ENCODE data around the gene KCNAB1. TPM values are rescaled to one million over a fixed set of nuclear protein-coding genes. Genes with fewer than 3 reads are reported as not detected.

Gene KCNAB1
- total RNA-seq, 1 experiment from 2014 or later, result 1.4 TPM

DNA sequence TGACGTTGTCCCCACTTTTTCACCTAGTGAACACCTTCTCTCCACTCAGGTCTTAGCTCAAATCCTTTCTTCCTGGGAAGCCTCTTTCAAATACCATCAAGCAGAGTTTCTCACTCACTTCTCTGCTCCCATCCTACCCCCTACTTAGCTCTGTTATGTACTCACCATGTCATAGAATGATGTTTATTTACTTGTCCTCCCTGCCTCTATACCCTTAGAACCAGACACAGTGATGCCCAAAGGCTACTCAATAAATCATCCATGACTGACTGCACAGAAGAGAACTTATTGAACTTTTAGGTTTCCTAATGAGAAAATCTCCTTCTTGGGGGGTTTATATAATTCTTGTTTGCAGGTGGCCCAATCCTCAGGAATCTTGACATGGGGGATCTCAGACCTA, 280.4 kb downstream of the KCNAB1 start:
- H2AFZ ChIP-seq, result no peak overlapping the region
- intact Hi-C loops (cut with micrococcal nuclease; ENCODE audit: unreplicated experiment), result no loop called here
- ChIA-PET POLR2A (ENCODE audit: unreplicated experiment) (interaction anchor here (0.6 kb wide), 1 partner anchor 773 kb away, joined by 3 read pairs; no protein-coding TSS in a partner anchor), CTCF (no interaction called here)
- TF ChIP-seq, protein P1, sequence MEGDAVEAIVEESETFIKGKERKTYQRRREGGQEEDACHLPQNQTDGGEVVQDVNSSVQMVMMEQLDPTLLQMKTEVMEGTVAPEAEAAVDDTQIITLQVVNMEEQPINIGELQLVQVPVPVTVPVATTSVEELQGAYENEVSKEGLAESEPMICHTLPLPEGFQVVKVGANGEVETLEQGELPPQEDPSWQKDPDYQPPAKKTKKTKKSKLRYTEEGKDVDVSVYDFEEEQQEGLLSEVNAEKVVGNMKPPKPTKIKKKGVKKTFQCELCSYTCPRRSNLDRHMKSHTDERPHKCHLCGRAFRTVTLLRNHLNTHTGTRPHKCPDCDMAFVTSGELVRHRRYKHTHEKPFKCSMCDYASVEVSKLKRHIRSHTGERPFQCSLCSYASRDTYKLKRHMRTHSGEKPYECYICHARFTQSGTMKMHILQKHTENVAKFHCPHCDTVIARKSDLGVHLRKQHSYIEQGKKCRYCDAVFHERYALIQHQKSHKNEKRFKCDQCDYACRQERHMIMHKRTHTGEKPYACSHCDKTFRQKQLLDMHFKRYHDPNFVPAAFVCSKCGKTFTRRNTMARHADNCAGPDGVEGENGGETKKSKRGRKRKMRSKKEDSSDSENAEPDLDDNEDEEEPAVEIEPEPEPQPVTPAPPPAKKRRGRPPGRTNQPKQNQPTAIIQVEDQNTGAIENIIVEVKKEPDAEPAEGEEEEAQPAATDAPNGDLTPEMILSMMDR (conservative IDR thresholded peaks at IDR 0.05), result no peak
- TF ChIP-seq EZH2 (IDR thresholded peaks at IDR 0.05; ENCODE audit: low read depth), result no peak
- no peaks in the 10 kb centered on the region for H3K36me3 ChIP-seq (ENCODE audit: low read depth)
- no peak overlapping the region for H3K27ac ChIP-seq
- H3K9me3 ChIP-seq (ENCODE audit: insufficient read depth, low read depth), result no peaks in the 10 kb centered on the region
- H3K79me2 ChIP-seq (ENCODE audit: low read depth), result no peaks in the 10 kb centered on the region
- DNase-seq, result no peak
- H3K9me2 ChIP-seq (ENCODE audit: insufficient read depth), result no peaks in the 10 kb centered on the region
- no peak overlapping the region for H3K4me2 ChIP-seq
- H3K27me3 ChIP-seq (ENCODE audit: insufficient read depth, low read depth), result no peaks in the 10 kb centered on the region
- no peaks in the 10 kb centered on the region for H3F3A ChIP-seq (ENCODE audit: insufficient read depth, low read depth)
- no TSS peak for BruUV-seq (replicated peaks)
- H4K20me1 ChIP-seq (ENCODE audit: insufficient read depth), result no peaks in the 10 kb centered on the region
- H3K4me1 ChIP-seq (replicated peaks; ENCODE audit: insufficient read depth), result no peaks in the 10 kb centered on the region
- H3K4me3 ChIP-seq, result no peak overlapping the region

GRCh38 chr3:156404217-156404616, 283.8 kb downstream of the KCNAB1 start:
- ChIA-PET POLR2A (ENCODE audit: unreplicated experiment) (no interaction called here), CTCF (no interaction called here)
- no peaks in the 10 kb centered on the region for H3K27me3 ChIP-seq (ENCODE audit: insufficient read depth, low read depth)

GRCh38 chr3:156406393-156406792, 286.0 kb downstream of the KCNAB1 start:
- Histone ChIP-seq H3K4me1 (replicated peaks; ENCODE audit: insufficient read depth) (no peaks in the 10 kb centered on the region), H4K20me1 (ENCODE audit: insufficient read depth) (no peaks in the 10 kb centered on the region), H3K9me3 (ENCODE audit: insufficient read depth, low read depth) (no peaks in the 10 kb centered on the region), H3F3A (ENCODE audit: insufficient read depth, low read depth) (no peaks in the 10 kb centered on the region), H3K4me3 (no peak overlapping the region), H3K27ac (no peak overlapping the region), H3K27me3 (ENCODE audit: insufficient read depth, low read depth) (no peaks in the 10 kb centered on the region), H3K4me2 (no peak overlapping the region), H2AFZ (no peak overlapping the region), H3K79me2 (ENCODE audit: low read depth) (no peaks in the 10 kb centered on the region), H3K36me3 (ENCODE audit: low read depth) (no peaks in the 10 kb centered on the region), H3K9me2 (ENCODE audit: insufficient read depth) (no peaks in the 10 kb centered on the region; the same call in 1 of the 2 replicates)
- CTCF ChIA-PET, result no interaction called here
- intact Hi-C loops (cut with micrococcal nuclease; ENCODE audit: unreplicated experiment), result no loop called here
- POLR2A ChIA-PET (ENCODE audit: unreplicated experiment), result no interaction called here
- BruUV-seq (replicated peaks), result no TSS peak
- TF ChIP-seq EZH2 (IDR thresholded peaks at IDR 0.05; ENCODE audit: low read depth), result no peak
- TF ChIP-seq, protein P1 (conservative IDR thresholded peaks at IDR 0.05), result no peak
- DNase-seq, result no peak

More at GRCh38 chr3:156404217-156404616, 283.8 kb downstream of the KCNAB1 start:
- Histone ChIP-seq H3K9me3 (ENCODE audit: insufficient read depth, low read depth) (no peaks in the 10 kb centered on the region), H3K4me2 (no peak overlapping the region), H3K4me3 (no peak overlapping the region), H3K4me1 (replicated peaks; ENCODE audit: insufficient read depth) (no peaks in the 10 kb centered on the region), H4K20me1 (ENCODE audit: insufficient read depth) (no peaks in the 10 kb centered on the region), H3K27ac (no peak overlapping the region), H3K79me2 (ENCODE audit: low read depth) (no peaks in the 10 kb centered on the region), H3K9me2 (ENCODE audit: insufficient read depth) (no peaks in the 10 kb centered on the region; the same call in 1 of the 2 replicates), H3K36me3 (ENCODE audit: low read depth) (no peaks in the 10 kb centered on the region), H3F3A (ENCODE audit: insufficient read depth, low read depth) (no peaks in the 10 kb centered on the region), H2AFZ (no peak overlapping the region)
- DNase-seq, result no peak
- no TSS peak for BruUV-seq (replicated peaks)
- TF ChIP-seq EZH2 (IDR thresholded peaks at IDR 0.05; ENCODE audit: low read depth), result no peak
- TF ChIP-seq, protein P1 (conservative IDR thresholded peaks at IDR 0.05), result no peak
- intact Hi-C loops (cut with micrococcal nuclease; ENCODE audit: unreplicated experiment), result no loop called here

All from PC-9 (cell line).